ENCODE data around the gene DTNBP1. TPM values are rescaled to one million over a fixed set of nuclear protein-coding genes. Genes with fewer than 3 reads are reported as not detected.

Gene DTNBP1
- total and polyA plus RNA-seq, 2 of the 13 experiments (the other 11 are each of a cell fraction or from before 2014, with no cell fraction given), result 6.6 to 19.1 TPM

DNA sequence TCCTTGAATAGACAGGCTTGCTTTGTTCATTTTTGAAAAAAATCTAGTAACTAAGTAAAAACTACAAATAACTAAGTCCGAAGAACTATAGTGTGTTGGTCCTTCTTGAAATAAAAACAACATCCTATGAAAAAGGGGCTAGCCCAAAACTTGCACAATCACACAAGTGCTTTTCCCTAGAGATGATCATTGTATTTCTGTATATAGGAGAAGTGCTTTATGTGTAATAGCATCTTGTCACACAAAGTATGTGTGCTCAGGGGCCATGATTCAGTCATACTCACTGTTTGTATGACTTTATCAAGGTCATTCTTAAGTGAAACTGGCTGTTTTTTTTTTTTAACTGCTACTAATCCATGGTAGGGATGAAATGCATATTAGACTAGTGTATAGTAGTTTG, 179.8 kb downstream of the DTNBP1 start:
- in situ Hi-C loops (cut with HindIII; ENCODE audit: extremely low pct_ligation_motif_present, low pct_unique_long_range_greater_than_20kb) (loop anchor here (25.0 kb wide), 1 partner anchor 1271 kb away; no protein-coding TSS in a partner anchor), intact Hi-C loops (cut with micrococcal nuclease; ENCODE audit: unreplicated experiment) (no loop called here)
- H3K9me3 ChIP-seq (ENCODE audit: low read length), result no peaks in the 10 kb centered on the region
- H3K4me2 ChIP-seq (ENCODE audit: low read depth, low read length), result no peak overlapping the region
- no peak overlapping the region for H2AFZ ChIP-seq (ENCODE audit: low read length)
- FAIRE-seq (no peak), DNase-seq (ENCODE audit: low spot score) (peak; percentile 14), ATAC-seq (no peak)
- H3K36me3 ChIP-seq (replicated peaks in 1 of 2; ENCODE audit: control insufficient read depth in 1 of 2, insufficient read depth in 2 of 2, low read length in 2 of 2), result peaks cover 7% of the 10 kb centered on the region in 2 experiments; a peak in 4 of 5 replicates
- H3K4me3 ChIP-seq (replicated peaks in 1 of 3; ENCODE audit: insufficient read depth in 1 of 3, low read depth in 2 of 3, low read length in 3 of 3), result no peak overlapping the region
- no peak for TF ChIP-seq ZNF10 (CRISPR knock-in tag; IDR thresholded peaks at IDR 0.05; ENCODE audit: borderline replicate concordance, low read depth)
- 0 out of 2 replicates have a peak, but pooled peaks have one; percentile 35 for TF ChIP-seq CEBPB (IDR thresholded peaks at IDR 0.05; ENCODE audit: borderline replicate concordance, low read depth, low read length)
- H3K4me1 ChIP-seq (ENCODE audit: insufficient read depth, low read length), result 0 out of 2 replicates have a peak, but pooled peaks cover 7% of the 10 kb centered on the region
- no peak overlapping the region for H3K9ac ChIP-seq (ENCODE audit: insufficient read depth, low read depth, low read length)
- no peaks in the 10 kb centered on the region for H3K27me3 ChIP-seq (ENCODE audit: control insufficient read depth in 1 of 2, insufficient read depth in 2 of 2, low read length in 2 of 2)
- WGBS (ENCODE audit: low lambda C conversion rate), result 100% methylated on average over 1 of the region's 1 CpG
- ChIA-PET CTCF (ENCODE audit: low intra/inter-chr PET ratio, low total read pairs) (no interaction called here), POLR2A (no interaction called here)
- H4K20me1 ChIP-seq (ENCODE audit: insufficient read depth, low read length), result no peaks in the 10 kb centered on the region
- BruUV-seq (replicated peaks), result no TSS peak
- no peak overlapping the region for H3K27ac ChIP-seq (ENCODE audit: extremely low read length, insufficient read depth, low read length)
- no peaks in the 10 kb centered on the region for H3K79me2 ChIP-seq (ENCODE audit: insufficient read depth, low read length)

DNA sequence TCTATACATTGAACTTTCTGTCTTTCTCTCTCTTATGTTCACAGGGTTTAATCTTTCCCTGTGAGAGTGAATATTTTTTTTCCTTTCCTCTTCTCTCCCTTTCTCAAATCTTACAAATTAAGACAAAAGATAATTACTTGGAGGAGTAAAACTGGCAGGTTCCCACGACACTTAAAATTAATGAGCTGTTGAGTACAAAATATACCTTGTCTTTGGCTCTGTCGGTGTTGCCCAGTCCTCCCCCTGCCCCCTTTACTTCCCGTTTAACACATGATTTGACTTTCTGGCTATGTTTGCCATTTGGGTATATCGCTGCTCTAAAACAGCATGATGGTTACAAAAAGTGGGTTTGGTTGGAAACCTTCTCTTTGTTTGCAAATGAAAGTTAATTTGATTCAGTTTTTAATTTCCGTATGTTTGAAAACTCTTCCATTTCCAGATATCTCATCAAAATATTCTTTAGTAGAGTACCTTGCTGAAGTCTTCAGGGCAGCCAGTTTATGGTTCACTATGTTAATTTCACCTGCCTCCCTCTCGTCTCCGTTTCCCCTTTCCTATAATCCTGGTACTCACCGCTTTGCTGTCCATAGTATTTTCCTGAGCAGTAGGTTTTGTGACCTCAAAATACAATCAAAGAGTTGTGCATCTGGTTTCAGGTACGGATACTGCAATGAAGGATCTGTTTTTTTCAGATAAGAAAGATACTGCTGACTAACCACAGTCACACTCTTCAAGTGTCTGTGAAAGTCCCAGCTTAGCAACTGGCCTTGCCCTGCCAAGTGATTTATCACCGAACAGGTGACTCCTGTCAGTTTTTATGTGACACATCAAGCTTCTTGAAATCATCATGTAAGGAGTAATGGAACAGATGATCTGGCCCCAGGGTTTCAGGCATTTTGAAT, 181.2 kb downstream of the DTNBP1 start:
- no peaks in the 10 kb centered on the region for H3K27me3 ChIP-seq (ENCODE audit: control insufficient read depth in 1 of 2, insufficient read depth in 2 of 2, low read length in 2 of 2)
- H2AFZ ChIP-seq (ENCODE audit: low read length), result no peak overlapping the region
- TF ChIP-seq ZNF230 (CRISPR knock-in tag; IDR thresholded peaks at IDR 0.05), result no peak
- TF ChIP-seq, protein P1, sequence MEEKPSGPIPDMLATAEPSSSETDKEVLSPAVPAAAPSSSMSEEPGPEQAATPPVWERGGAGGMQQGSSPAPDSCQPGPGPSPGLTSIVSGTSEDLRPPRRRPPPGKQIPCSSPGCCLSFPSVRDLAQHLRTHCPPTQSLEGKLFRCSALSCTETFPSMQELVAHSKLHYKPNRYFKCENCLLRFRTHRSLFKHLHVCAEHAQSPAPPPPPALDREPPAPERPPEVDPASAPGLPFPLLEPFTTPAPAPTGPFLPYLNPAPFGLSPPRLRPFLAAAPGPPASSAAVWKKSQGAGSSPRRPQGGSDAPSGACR (CRISPR knock-in tag; IDR thresholded peaks at IDR 0.05), result no peak
- no peak for TF ChIP-seq NR1H2 (CRISPR knock-in tag; IDR thresholded peaks at IDR 0.05; ENCODE audit: borderline replicate concordance, low read depth)
- TF ChIP-seq, protein P2, sequence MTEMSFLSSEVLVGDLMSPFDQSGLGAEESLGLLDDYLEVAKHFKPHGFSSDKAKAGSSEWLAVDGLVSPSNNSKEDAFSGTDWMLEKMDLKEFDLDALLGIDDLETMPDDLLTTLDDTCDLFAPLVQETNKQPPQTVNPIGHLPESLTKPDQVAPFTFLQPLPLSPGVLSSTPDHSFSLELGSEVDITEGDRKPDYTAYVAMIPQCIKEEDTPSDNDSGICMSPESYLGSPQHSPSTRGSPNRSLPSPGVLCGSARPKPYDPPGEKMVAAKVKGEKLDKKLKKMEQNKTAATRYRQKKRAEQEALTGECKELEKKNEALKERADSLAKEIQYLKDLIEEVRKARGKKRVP (CRISPR knock-in tag; IDR thresholded peaks at IDR 0.05), result no peak
- TF ChIP-seq KLF6 (CRISPR knock-in tag; IDR thresholded peaks at IDR 0.05), result no peak
- no peak for TF ChIP-seq ZNF792 (CRISPR knock-in tag; IDR thresholded peaks at IDR 0.05)
- ATAC-seq (no peak), DNase-seq (ENCODE audit: low spot score) (no peak), FAIRE-seq (no peak)
- no peaks in the 10 kb centered on the region for H4K20me1 ChIP-seq (ENCODE audit: insufficient read depth, low read length)
- intact Hi-C loops (cut with micrococcal nuclease; ENCODE audit: unreplicated experiment) (no loop called here), in situ Hi-C loops (cut with HindIII; ENCODE audit: extremely low pct_ligation_motif_present, low pct_unique_long_range_greater_than_20kb) (loop anchor here (25.0 kb wide), 1 partner anchor 1269 kb away; no protein-coding TSS in a partner anchor)
- no peaks in the 10 kb centered on the region; a peak in 1 of 5 replicates for H3K36me3 ChIP-seq (replicated peaks in 1 of 2; ENCODE audit: control insufficient read depth in 1 of 2, insufficient read depth in 2 of 2, low read length in 2 of 2)
- no peaks in the 10 kb centered on the region for H3K79me2 ChIP-seq (ENCODE audit: insufficient read depth, low read length)
- H3K4me2 ChIP-seq (ENCODE audit: low read depth, low read length), result no peak overlapping the region
- CTCF ChIA-PET (ENCODE audit: low intra/inter-chr PET ratio, low total read pairs), result no interaction called here
- POLR2A ChIA-PET, result no interaction called here
- no peak overlapping the region for H3K4me3 ChIP-seq (replicated peaks in 1 of 3; ENCODE audit: insufficient read depth in 1 of 3, low read depth in 2 of 3, low read length in 3 of 3)
- BruUV-seq (replicated peaks), result no TSS peak
- H3K27ac ChIP-seq (ENCODE audit: extremely low read length, insufficient read depth, low read length), result no peak overlapping the region
- no peaks in the 10 kb centered on the region for H3K9me3 ChIP-seq (ENCODE audit: low read length)
- 0 out of 2 replicates have a peak, but pooled peaks cover 7% of the 10 kb centered on the region for H3K4me1 ChIP-seq (ENCODE audit: insufficient read depth, low read length)
- 95% methylated on average over 10 of the region's 10 CpGs for WGBS (ENCODE audit: low lambda C conversion rate)
- H3K9ac ChIP-seq (ENCODE audit: insufficient read depth, low read depth, low read length), result no peak overlapping the region

Measured in HepG2 (cell line).